Esophagus muscularis mucosa (tissue), 3 donors: ENCODE measurements around the gene TGFBRAP1.

Experiments used
- EP300 ChIP-seq: sonication (generic); formaldehyde crosslinking; IDR thresholded peaks from one replicate; pipeline ENCODE4 v1.6.1; 2017; ENCODE audit warnings: antibody characterized with exemption
- TF ChIP-seq, protein P1 (sequence below), 3 experiments: fragments of 200-600 bp in 2 of 3; fragments of 450-650 bp in 1 of 3; sonication (generic) in 2 of 3; IDR thresholded peaks; one replicate each; pipeline ENCODE4 v1.5.1; 2017 to 2019; ENCODE audit warnings: antibody characterized with exemption in 3 of 3, mild to moderate bottlenecking in 2 of 3, moderate library complexity in 1 of 3

DNA sequence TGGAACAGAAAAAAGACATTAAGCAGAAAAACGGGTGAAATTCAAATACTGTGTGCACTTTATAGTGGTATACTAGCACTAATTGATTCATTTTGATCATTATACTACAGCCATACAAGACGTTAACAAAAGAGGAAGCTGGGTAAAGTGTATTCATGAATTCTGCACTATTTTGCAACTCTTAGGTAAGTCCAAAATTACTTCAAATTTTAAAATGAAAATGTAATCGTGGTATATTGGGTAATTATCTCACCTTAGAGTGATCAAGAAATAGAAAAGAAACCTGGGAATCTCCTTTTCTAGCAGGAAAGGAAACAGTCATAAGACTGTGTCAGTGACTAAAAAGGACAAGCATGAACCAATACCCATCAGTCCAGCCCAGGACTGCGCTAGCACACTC is 5.4 kb downstream of the TGFBRAP1 start:
- TF ChIP-seq, protein P1, sequence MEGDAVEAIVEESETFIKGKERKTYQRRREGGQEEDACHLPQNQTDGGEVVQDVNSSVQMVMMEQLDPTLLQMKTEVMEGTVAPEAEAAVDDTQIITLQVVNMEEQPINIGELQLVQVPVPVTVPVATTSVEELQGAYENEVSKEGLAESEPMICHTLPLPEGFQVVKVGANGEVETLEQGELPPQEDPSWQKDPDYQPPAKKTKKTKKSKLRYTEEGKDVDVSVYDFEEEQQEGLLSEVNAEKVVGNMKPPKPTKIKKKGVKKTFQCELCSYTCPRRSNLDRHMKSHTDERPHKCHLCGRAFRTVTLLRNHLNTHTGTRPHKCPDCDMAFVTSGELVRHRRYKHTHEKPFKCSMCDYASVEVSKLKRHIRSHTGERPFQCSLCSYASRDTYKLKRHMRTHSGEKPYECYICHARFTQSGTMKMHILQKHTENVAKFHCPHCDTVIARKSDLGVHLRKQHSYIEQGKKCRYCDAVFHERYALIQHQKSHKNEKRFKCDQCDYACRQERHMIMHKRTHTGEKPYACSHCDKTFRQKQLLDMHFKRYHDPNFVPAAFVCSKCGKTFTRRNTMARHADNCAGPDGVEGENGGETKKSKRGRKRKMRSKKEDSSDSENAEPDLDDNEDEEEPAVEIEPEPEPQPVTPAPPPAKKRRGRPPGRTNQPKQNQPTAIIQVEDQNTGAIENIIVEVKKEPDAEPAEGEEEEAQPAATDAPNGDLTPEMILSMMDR (IDR thresholded peaks at IDR 0.05): no peak
- TF ChIP-seq EP300: no peak
